GM03348 (cell line): ENCODE data around the gene SLC22A4.

ENCODE experiments used
- DNase-seq: peaks from one replicate; pipeline ENCODE4 v3.0.0; 2012; ENCODE audit warnings: low spot score

SLC22A4 gene

DNA sequence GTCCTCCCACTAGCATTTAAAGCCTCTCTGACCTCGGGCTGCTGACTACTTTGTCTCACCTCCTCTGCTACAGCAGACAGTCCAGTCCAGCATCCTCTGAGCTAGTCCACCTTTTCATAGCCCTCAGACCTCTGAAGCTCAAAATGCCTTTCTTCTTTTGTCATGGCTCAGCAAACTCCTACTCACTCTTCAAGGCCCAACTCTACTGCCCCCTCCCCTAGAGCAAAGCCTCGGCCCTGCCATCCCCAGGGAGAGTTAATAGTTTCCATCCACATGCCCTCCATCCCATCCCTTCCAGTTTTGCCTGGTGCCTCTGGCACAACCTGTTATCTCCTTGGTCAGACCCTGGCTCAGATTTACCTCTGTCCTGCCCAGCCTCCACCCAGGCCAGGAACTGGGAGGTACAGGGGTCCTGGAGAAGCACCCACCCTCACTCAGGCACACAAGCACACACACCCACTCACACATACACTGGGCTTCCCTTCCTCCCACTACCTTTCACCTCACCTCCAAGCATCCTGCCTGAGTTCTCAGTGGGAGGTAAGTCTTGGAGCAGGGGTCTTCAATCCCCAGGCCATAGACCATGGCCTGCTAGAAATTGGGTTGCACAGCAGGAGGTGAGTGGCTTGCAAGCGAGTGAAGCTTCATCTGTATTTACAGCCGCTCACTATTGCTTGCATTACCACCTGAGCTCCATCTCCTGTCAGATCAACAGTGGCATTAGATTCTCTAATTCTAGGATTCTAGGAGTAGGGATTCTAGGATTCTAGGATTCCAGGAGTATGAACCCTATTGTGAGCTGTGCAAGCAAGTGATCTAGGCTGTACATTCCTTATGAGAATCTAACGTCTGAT is 18.6 kb upstream of the SLC22A4 start:
- DNase-seq, result no peak

DNA sequence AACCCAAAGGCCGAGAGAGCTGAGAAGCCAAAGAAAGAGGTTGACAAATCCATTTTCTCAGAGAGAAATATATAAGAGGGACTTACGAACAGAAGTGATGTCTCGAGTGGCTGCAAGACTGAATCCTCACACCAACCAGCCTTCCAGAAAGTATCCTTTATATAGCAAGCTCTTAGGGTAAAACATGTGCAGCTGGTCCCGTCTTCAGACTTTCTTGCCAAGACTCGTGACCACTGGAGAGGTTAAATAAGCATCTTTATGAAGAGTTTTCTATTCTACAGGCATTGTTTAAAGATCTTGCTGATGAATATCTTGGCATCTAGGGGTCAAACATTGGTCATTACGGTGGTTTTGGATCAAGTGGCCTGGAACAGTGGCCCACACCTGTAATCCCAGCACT is 16.9 kb upstream of the SLC22A4 start:
- no peak for DNase-seq

DNA sequence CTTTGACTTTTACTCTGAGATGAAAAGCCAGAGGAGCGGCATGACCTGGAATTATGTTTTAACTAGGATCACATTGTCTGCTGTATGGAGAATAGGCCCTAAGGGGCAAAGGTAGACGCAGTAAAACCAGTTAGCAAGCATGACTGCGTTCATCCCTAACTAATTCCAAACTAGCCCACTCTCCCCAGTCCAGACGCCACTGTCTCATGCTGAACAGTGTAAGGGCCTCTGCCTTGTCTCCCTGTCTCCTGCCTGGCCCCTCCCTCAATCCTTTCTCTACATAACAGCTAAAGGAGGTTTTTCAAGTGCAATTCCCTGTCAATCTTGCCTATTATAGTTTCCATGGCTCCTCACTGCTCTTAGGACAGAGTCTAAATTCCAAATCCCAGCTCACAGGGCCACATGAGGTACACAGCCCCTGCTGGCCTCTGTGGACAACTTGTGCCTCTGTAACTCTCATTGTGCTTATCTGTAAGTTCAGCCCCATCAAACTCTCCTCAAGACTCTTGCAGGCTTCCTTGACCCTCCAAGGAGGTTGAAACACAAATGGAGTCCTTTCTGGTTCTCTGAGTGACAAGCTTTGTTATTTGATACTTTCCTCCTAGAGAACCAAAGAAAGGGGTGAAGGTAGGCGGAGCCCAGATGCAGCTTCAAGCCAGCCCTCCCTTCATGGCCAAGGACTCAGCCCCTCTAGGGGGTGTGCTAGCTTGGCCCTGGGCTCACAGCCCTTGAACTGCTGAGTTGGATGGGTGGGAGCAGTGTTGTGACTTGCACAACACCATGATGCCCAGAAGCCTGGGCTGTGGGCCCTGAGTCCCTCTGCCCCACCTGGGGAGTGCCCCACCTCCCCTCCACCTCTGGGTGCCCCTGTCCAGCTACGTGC is 16.0 kb upstream of the SLC22A4 start:
- no peak for DNase-seq

DNA sequence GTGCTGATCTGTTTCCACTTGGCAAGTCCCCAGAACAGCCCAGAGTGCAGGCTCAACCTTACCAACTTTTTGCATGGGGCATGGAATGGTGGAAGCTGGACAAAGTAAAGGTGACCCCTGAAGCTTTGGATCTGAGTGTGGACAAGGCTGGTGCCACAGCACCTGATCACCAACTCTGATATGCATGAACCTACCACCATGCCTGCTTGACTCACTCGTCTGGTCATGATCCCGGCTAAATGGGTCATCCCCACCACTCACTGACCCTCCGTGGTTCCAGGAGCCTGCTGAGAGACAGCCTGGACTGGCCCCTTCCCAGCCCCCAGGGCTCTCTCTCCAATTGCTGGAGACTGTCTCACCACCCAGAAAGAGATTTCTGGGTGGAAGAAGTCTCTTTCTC is 14.4 kb upstream of the SLC22A4 start:
- DNase-seq, result no peak

DNA sequence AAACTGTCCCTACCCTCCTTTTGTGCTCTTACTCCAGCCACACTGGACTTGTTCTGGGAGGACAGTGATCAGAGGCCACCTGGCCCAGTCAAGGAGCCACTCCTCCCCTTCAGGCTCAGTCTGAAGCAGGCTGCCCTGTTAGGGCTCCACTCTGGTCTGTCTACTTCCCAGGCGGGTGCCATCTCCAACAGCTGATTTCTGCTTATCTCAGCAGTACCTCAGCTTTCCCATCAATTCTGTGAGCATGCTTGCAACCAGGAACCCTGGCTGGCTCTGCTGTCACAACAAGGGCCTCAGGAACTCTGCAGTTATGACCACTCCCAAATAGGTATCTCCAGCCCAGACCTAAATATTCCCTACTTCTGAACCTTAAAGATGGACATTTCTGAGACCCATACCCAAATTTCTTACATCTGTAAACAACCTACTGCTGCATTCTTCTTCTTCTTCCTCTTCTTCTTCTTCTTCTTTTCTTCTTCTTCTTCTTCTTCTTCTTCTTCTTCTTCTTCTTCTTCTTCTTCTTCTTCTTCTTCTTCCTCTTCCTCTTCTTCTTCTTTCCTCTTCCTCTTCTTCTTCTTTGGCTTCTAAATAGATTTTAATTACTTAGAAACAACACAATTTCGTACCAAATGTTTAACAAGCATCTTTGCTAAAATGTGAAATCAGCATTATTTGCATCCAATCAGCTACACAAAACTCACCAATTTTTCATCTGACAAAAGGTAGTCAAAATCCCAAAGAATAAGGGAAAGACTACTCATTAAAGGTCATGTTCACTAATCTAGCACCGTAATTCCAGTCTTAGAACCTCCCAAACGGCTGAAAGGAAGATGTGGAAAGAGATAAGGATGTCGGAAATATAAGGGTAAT is 13.6 kb upstream of the SLC22A4 start:
- no peak for DNase-seq

DNA sequence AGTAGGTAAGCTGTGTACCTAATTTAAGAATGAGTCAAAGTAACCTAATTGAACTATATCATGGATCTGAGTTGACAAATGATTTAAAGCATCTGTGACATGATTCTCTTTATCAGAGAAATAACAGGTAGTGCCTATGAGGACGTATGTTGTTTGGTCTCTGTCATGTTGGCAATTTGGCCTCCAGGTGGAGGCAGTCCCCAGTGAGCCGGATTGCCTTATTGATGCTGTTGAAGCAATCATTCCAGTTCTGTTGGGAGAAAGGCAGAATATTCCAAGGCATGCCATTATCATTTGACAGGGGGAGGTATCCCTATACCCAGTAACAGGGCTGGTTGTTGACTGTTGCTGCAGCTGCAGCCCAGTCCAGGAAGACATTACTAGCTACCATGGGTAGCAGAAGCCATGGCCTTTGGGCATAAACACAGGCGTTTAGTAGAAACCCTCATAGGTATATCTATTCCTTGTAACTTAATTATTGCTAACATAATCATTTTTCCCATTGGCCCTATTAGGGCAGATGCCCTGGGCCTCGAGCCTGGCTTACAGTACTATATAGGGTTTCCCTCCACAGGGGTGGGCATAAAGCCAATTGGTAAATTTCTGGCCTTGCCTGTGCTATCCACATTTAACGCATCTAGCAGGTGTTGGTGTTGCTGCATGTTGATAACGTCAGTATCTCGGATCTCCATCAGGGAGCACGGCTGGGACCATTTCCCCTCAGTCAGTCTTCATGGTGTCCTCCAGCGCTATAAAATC is 12.2 kb upstream of the SLC22A4 start:
- DNase-seq, result no peak

DNA sequence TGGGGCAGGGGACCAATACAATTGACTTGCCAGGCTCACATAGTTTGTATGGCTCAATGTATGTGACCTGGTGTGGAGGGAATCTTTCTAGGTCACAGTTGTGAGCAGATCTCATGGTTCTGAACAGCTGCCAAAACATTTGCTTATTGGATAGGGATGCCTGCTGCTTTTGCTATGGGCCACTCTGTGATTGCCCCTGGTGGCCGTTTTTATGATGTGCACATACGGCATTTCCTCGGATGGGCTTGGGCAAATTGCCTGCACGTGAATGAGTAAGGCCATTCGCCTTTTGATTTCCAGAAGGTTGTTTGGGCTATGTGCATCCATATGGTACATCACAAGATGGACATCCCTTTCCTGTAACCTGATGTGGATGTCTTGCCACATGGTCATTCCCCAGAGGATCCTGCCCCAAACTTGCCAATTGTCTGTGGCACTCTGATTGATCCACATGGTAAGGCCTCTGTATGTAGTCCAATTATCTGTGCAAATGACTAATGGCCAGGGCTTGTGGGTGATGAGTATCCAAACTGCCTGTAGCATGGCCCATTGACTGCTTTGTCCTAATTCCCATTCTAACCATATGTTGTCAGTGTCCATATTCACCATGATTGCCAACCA is 10.7 kb upstream of the SLC22A4 start:
- no peak for DNase-seq

DNA sequence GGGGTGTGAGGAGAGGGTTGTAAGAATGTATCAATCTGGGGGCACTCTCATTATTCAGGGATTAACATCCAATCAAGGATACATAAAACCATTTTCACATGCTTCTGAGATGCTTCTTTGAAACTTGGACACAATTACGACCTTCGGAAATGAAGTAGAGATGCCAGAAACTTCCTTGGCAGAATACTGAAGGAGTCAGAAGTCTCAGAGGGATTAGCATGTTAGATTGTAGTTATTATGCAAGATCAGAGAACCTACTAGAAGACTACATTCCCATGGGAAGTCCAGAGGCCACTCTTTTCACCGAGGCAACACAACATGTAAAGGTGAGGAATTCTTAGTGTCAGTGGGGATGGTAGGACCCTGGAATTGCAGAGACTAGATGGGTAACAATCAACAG is 5.1 kb upstream of the SLC22A4 start:
- DNase-seq, result no peak

DNA sequence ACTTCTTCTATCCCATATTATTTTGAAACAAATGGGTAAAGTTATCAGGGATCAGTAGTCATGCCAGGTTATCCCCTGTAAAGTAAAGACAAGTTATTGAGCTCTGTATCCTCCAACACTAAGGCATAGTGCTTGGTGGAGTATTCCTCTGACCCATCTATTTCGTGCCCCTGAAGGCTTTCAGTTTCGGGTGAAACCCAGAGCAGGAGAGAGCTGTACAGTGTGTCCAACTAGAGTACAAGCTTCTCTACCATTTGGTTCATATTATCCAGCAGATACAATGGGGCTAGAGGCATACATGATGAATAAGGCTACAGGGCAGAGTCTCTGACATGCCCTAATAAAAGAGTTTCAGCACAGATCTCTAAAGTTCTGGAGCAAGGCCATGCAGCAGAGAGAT is 3.2 kb upstream of the SLC22A4 start:
- no peak for DNase-seq

DNA sequence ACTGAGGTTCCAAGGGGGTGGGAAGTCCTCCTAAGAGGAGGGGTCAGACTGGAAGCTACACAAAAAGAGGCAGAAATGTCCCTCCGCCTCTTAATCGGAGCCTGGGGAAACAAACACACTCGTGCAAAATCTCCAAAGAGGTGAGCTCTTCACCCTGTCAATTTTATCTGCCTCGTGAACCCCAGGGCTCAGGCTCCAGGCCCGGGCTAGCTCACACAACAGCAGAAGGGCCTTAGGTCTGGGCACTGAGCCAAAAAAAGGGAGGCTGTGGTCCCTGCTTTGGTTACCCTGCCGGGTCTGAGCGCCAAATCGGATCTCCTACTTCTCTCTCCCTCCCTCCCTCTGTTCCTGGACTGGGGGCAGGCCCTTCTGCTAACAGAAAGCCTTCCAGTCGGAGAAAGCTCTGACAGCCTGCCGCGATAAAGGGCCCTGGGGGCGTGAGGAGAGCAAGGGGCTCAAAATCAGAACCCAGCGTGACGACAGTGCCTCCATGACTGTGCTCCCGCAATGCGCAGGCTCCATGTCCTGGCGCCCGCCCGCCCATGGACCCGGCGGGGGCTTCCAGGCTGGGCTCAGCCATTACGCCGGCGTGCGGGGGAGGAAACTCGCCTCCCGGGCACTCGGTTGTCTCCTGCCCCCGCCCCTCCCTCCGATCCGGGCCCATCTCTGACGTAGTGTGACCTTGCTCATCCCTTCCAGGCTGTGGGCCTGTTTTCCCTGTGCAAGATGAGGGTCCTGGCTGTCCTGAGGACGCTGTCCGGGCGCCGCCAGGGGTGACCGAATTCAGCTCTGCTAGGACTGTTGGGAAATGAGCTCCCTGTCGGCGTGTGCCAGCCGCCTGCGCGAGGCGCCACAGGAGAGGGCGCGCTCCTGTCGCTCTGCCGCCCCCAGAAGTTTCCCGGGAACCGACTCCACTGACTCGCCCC is 865 bp upstream of the SLC22A4 start:
- DNase-seq, result peak; percentile 93

DNA sequence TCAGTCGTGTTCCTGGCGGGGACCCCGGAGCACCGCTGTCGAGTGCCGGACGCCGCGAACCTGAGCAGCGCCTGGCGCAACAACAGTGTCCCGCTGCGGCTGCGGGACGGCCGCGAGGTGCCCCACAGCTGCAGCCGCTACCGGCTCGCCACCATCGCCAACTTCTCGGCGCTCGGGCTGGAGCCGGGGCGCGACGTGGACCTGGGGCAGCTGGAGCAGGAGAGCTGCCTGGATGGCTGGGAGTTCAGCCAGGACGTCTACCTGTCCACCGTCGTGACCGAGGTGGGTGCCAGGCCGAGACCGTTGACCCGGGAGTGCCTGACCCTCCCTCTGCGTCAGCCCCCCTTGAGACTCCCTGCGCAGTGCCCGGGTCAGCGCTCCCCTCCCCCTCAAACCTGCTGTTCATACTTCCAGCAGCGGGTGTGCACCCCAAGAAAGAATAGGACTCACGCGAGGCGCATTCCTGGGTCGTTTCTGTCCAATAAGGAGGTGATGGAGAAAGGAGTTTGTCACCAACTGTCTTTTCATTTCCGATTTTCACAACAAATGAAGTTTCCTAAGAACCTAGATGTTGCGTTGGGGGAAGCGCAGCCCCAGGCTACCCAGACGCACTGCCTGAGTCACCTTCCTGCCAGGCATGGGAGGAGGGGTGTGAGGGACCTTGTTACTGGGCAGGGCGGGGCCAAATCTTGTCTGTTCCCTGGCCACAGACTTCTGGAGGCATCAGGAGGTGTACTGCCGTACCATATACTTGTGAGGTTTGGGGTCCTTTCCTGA is 722 bp downstream of the SLC22A4 start:
- peak; percentile 89 for DNase-seq

DNA sequence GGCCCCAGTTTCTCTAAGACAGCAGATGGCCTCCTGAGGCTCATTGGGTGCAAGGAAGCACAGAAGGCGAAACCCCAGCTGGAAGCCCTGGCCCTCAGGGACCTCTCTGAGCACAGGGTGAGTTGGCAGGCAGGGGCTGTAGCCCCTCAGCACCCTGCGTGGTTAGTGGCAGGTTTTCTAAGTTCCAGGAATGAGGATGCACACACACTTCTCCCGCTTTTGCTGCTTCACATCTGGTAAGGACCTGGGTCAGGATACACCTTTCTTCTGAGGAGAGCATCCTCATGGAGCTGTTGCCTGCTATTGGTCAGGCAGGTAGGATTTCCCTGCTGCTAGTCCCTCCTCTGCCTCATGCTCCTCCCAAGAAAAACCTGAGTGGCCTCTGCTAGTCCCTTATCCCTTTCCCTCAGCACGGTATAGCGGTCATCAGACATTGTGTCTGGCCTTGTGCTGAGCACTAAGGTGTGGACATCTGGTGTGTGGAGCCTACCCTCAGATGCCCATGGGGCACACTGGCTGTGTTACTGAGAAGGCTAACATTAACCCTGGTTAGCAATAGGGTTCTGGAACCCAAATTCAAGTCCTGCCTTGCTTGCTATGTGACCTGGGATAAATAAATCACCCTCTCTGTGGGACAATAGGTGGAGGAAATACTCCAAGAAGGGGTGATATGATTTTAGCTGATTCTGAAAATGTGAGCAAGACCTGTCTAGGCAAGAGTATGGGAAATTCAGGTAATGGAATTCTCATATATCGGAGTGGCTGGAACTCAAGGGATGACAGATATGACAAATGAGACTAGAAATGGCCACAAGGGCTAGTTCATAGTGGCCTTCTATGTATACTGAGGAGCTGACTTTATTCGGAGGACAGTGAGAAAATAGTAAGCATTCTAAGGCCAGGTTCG is 1.6 kb downstream of the SLC22A4 start:
- no peak for DNase-seq

DNA sequence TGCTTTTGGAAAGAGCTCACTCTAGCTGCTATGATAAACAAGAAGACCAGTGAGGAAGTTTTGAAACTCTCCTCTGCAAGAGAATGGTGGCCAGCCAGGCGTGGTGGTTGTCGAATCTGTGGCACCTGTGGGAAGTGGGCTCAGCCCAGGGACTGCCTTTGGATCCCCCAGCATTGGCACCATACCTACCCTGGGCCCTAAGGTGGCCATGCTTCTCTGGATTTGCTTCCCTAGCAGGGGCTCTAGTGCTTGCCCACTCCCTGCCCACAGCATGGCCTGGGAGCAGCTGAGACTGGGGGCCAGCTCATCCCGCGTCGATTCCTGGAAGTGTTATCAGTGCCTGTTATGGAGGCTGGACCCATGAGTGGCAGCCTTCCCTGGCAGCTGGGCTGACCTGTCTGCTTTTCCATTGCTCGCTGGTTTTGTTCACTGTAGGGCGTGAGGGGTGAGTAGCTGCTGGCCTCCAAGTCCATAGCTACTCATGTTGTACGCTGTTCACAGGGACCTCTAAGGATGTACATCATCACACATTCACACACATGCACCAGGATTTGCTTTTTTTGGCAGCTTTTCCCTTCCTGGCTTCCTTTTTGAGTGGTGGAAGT is 2.3 kb downstream of the SLC22A4 start:
- DNase-seq, result no peak

DNA sequence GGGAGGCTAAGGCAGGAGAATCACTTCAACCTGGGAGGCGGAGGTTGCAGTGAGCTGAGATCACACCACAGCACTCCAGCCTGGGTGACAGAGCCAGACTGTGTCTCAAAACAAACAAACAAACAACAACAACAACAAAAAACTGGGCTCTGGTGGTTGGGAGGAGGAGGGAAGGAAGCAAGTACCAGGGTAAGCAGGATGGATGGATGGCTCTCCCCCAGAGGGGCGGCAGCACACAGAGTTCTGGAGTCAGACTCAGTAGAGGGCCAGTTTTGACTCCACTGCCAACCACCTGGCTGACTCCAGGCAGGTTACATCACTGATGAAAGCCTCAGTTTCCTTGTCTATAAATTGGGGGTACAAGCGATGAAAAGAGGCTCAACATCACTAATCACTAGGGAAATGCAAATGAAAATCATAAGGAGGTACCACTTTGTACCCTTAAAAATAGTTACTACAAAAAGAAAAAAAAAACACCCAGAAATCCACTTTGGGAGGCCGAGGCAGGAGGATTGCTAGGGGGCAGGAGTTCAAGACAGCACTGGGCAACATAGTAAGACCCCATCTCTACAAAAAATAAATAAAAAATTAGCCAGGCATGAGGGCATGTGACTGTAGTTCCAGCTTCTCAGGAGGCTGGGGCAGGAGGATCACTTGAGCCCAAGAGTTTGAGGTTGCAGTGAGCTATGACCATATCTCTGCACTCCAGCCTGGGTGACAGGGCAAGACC is 3.2 kb downstream of the SLC22A4 start:
- DNase-seq, result no peak

DNA sequence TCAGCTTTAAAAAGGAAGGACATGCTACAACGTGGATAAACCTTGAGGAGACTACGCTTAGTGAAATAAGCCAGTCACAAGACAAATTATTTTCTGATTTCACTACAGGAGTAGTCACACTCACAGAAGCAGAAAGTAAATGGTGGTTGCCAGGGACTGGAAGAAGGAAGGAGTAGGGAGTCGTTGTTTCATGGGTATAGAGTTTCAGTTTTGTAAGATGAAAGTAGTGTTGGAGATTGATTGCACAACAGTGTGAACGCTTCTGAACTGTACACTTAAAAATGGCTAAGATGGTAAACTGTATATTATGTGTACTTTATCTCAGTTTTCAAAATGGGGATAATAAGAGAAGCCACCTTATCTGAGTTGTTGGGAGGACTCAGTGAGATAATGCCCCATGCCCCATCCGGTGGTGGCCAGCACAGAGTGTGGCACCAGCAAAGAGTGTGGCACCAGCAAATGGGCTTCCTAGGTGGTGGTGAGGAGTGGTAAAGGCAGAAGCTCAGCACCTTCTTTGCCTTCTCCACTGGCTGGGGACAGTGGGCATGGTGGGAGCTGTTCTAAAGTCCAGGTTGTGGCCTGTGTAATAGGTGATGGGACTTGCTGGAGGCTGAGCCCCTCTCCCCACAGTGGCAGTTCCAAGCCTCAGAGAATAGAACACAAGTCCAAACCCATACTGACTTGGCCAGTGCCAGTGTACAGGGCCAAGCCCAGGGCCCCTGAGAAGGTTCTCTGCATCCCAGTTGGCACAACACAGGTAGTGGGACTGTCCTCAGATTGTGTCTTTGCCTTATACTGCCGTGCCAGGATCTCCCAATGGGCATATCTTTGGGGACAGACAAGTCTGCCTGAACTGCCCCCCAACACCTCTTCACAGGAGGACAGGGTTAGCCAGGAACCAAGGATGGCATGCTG is 4.4 kb downstream of the SLC22A4 start:
- DNase-seq, result no peak

DNA sequence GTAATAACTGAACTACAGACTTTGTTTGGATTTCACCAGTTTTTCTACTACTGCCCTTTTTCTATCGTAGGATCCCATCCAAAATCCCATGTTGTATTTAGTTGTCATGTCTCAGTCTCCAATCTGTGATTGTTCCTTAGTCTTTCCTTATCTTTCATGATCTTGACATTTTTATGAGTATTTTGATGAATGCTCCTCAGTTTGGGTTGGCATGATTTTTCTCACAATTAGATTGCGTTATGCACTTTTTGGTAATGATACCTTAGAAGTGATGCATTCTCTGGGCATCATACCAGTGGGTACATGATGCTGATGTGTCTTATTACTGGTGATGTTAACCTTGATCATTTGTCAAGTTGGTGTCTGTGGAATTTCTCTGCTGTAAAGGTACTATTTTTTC is 5.7 kb downstream of the SLC22A4 start:
- no peak for DNase-seq
